Body of pancreas (tissue), 4 donors: Measurements from ENCODE around the gene IRF2.
"Not testable (repeated sequence)": the region's sequence is repeated elsewhere in the genome, so short reads cannot be mapped to it uniquely, and the experiment has no call there.

Experiments used
- POLR2A ChIP-seq, 3 donors: fragments of 450-650 bp; IDR thresholded peaks; one replicate each; pipeline ENCODE4 v1.6.1; 2016; ENCODE audit warnings: antibody characterized with exemption in 3 of 3, mild to moderate bottlenecking in 2 of 3
- TF ChIP-seq, protein P1 (sequence below), 7 experiments: fragments of 450-650 bp in 4 of 7; fragments of 200-600 bp in 3 of 7; sonication (generic) in 3 of 7; IDR thresholded peaks; one replicate each; pipeline ENCODE4 v1.5.1; 2016 to 2019; ENCODE audit warnings: antibody characterized with exemption in 7 of 7

DNA sequence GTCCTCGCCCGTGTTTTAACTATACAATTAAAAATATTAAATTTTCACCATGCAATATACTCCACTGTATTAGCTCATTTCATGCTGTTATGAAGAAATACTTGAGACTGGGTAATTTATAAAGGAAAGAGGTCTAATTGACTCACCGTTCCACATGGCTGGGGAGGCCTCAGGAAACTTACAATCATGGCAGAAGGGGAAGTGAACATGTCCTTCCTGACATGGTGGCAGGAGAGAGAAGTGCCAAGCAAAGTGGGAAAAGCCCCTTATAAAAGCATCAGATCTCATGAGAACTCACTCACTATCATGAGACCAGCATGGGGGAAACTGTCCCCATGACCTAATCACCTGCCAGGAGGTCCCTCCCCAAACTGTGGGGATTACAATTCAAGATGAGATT lies 98.7 kb downstream of the IRF2 start:
- TF ChIP-seq, protein P1, sequence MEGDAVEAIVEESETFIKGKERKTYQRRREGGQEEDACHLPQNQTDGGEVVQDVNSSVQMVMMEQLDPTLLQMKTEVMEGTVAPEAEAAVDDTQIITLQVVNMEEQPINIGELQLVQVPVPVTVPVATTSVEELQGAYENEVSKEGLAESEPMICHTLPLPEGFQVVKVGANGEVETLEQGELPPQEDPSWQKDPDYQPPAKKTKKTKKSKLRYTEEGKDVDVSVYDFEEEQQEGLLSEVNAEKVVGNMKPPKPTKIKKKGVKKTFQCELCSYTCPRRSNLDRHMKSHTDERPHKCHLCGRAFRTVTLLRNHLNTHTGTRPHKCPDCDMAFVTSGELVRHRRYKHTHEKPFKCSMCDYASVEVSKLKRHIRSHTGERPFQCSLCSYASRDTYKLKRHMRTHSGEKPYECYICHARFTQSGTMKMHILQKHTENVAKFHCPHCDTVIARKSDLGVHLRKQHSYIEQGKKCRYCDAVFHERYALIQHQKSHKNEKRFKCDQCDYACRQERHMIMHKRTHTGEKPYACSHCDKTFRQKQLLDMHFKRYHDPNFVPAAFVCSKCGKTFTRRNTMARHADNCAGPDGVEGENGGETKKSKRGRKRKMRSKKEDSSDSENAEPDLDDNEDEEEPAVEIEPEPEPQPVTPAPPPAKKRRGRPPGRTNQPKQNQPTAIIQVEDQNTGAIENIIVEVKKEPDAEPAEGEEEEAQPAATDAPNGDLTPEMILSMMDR (IDR thresholded peaks at IDR 0.05), result not testable (repeated sequence)
- TF ChIP-seq POLR2A (IDR thresholded peaks at IDR 0.05), result not testable (repeated sequence)
